Stimulated activated CD8-positive, alpha-beta memory T cell treated with anti-CD3 and anti-CD28 coated beads, Interleukin-12 subunit alpha, Interleukin-12 subunit beta, amount 100 ng/mL, for 4 hours (primary cell): ENCODE results near the gene ZFR.
"Not testable (repeated sequence)": the region's sequence is repeated elsewhere in the genome, so short reads cannot be mapped to it uniquely, and the experiment has no call there.

ENCODE experiments used
- DNase-seq: peaks from one replicate; pipeline ENCODE4 v3.0.0-alpha.2; 2020; ENCODE audit warnings: low read depth

The ZFR gene

DNA sequence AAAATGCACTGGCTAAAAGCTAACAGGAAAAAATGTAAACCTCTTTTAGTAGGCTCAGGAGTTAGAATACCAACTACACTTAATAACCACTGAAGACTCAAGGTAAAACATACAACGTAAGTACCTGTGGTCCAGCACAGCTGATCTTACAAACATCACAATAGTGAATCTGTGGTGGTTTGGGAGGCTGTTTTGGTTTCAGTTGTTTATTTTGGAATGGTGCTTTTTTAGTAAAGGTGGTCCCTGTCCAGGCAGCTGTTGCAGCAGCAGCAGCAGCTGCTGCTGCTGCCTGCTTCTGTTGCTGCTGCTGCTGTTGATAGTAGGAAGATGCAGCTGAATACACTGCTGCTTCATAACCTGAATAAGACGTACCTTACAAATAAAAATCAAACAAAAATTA lies 37.9 kb downstream of the ZFR start:
- no peak for DNase-seq

DNA sequence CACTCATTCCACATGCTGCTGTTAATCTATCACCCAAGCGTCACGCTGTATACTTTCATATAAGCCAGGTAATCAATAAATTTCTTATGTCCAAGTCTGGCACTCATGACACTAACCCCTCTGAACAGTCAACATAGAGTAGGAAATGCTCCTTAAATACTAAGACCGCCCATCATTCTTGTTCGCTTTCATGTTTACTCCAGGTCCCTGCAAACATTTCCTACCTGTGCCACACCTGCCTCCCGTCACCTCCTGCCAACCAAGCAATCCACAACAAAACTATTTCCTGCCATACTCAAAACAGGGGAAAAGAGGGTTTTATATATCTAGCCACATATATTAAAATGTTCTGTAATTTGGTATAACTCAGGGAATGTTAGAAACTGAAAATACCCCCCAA lies 39.0 kb downstream of the ZFR start:
- DNase-seq = no peak

DNA sequence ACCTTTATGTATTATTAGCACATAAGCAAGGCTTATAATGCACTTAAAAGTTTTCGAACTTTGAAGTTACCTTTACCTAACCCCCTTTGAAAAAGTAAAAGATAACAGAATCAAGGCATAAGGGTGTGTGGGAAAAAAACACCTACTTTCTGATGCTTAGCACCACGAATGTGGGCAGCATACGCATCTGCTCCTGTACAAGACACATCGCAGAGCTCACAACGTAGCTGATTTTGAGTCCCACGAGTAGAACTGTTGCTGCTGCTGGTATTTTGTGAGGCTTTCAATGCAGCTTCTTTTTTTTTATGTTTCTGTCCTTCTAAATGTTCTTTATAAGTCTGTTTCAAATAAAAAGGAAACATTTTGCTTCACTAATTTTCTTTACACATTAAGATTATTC lies 40.8 kb downstream of the ZFR start:
- DNase-seq = no peak

DNA sequence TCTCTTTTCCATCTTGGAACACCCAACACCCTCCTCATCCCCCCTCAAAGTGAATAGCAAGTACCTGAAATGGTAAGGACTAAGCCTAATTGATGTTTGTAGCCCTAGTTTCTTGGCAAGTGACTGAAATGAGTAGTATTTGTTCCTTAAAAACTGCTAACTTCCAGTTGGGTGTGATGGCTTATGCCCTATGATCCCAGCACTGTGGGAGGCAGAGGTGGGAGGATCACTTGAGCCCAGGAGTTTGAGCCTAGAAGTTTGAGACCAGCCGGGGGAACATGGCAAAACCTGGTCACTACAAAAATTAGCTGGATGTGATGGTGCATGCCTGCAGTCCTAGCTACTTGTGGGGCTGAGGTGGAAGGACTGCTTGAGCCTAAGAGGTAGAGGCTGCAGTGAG lies 44.1 kb downstream of the ZFR start:
- DNase-seq = no peak

DNA sequence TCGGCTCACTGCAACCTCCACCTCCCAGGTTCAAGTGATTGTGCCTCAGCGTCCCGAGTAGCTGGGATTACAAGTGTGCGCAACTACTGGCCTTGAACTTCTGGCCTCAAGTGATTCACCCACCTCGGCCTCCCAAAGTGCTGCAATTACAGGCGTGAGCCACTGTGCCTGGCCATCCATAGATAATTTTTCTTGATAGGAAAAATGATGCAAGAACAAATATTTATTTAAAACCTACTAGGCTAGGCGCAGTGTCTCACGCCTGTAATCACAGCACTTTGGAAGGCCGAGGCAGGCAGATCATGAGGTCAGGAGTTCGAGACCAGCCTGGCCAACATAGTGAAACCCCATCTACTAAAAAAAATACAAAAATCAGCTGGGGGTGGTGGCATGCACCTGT lies 45.8 kb downstream of the ZFR start:
- DNase-seq = not testable (repeated sequence)

DNA sequence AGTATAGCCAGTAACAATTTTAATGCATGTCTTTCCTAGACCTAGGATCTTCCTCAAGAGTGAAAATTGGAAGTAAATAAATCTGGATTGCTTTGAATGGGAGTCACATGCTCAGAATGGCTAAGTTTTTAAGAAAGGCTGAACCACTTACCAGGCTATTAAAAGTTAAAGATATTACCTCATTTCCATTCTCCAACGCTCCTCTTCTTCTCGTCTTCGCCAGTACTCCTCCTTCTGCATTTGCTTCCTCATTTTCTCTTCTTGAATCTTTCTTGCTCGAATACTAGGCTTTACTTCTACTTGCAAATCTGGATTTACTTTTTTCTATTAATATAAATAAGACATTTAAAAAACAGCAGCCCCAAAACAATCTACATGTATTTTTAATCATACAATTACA lies 49.6 kb downstream of the ZFR start:
- no peak for DNase-seq

DNA sequence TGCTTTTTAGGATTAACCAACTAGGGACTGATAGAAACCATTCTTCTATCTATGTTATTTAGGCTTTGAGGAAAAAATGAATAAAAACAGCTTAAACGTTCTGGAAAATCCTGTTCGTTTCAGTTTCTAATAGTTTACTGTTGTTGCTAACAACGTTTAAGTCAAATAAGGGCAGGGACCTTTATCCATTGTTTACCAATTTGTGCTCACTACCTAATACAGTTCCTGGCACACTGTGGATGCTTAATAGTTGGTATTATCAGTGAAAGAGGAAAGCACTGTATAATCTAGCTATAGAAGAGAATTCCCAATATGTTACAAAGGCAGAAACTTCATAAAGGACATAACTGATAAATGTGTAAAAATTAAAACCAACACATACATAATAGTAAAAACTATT lies 52.5 kb downstream of the ZFR start:
- no peak for DNase-seq

DNA sequence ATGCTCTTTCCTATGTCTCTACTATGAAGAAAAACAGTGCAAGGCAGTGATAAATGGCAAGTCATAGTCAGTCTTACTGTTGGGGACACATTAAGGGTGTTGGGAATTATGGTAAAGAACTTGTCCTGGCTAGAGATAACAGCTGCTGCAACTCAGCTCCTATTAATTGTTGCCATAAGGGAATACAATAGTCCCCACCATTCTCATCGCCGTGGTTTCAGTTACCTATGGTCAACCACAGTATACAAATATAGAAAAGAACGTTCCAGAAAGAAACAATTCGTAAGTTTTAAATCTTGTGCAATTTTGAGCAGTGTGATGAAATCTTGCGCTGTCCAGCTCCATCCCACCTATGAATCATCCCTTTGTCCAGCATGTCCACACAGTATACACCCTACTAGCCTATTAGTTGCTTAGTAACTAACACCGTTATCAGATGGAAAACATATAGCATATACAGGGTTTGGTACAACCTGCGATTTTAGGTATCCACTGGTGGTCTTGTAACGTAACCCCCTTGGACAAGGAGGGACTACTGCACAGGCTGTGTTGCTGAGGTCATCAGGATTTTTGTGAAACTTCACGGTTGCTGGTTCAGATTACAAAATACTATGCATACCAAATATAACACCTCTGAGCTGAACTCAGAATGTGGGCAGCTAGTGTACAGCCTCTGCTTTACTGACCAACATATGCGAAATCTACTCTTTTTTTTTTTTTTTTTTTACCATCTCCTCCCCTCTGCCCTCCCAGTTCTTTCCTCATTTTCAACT lies 53.5 kb downstream of the ZFR start:
- DNase-seq = no peak

DNA sequence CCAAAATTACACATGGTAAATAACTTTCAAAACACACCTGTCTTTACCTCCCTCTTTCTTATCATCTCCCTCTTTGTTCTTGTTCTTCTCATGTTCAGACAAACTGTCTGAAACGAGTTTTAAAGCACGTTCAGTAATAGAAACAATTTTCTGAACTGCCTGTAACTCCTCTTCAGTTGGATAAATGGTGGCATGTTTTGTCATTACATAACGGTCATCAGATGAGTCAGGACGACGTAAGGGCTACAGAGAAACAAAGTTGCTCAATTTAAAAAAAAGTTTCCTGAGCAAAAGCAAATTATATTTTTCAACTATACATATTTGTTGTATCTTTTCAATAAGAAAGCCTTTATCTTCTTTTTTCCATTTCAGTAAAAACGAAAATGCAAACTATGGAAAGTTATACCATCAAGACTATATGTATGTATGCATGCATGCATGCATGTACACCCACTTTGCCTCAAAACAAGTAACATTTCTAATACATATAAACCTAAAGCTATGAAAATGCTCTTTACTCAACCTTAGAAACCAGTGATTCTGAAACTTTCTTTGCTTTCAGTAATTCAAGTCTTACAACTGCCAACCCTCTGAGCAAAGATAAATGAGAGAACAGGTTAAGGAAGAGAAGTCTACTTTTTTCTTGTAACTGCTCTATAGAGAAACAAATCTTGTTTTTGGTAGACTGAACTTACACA lies 56.0 kb downstream of the ZFR start:
- no peak for DNase-seq

DNA sequence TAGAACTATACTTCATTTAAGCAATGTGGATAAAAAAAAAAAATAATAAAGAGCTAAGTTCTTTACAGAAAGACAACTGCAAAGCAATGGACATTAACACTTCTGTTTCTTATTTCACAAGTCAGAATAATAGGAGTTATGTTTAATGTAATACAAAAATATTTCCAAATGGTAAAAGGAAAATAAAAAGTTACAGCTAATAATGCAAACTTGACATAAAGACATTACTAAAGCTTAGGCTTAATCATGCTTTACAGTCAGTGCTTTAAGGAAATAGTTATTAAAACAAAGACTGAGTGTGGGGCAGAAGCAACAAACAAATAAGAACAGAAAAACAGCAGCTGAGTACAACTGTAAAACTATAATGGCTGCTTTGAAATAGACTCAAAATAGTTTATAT lies 56.7 kb downstream of the ZFR start:
- DNase-seq = no peak

DNA sequence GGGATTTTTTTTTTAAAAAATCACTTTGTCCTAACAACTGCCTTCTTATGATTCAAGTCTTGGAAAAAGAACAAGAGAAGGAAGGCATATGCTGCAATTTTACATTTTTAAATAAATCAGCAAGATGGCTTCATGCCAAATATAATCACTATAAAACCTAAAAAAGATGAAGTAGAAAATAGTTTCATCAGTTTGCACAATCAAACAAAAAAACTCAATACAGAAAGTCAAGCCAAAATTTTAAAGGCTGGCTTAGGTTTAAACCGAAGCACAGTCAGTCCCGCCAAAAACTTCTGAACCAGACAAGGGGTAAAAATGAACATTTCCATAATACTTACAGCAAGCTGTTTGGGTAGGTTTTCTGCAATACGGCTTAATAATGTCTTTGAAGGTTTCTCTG lies 57.3 kb downstream of the ZFR start:
- no peak for DNase-seq

DNA sequence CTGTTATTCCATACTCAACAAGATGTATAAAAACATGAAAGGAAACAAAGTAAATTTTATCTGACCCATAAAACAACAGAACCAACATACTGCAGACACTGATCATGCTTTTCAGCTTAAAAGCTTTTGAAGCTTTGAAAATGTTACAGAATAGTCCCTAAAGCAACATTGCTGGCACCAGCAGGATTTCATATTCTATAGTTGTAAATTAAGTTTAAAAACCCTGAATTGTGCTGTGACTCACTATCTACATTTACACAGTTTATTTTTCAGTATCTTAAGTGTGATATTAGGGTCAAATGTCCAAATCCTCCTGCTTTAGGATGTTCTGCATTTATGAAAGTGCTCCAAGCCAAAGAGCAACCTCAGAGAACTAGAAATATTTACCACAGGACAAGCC lies 59.9 kb downstream of the ZFR start:
- DNase-seq = no peak

DNA sequence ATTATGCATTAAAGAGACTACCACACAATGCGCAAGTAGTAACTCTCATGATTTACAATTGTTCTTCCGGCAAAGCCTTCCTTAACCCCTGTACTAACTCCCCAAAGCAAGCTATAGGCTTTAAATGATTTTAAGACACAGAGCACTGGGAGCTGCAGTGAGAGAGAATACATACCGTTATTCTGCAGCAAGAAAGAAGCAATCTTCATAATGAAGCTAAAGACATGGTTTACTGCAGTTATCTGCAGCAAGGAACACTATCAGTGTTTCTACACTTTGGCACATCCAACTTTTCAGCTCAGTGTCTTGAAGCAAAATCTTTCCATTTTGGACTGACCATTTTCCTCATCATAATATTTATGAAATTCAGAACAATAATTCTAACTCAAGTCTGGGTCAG lies 61.0 kb downstream of the ZFR start:
- no peak for DNase-seq

DNA sequence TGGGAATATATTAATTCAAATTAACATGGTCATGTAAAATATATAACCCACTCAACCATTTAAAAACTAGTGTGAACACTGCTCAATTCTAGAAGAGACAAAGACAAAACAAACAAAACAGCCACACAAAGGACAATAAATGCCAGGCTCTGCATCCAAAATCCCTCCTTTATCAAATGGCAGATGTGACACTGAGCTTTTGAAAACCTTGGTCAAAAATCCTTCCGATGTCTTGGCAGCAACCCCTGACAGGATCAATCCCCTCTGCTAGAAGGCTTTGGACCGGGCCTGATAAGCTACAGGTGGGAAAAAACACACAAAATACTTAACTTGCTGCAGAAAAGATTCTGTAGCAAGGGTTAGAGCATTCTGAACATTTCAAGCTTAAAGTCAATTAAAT lies 61.5 kb downstream of the ZFR start:
- no peak for DNase-seq

DNA sequence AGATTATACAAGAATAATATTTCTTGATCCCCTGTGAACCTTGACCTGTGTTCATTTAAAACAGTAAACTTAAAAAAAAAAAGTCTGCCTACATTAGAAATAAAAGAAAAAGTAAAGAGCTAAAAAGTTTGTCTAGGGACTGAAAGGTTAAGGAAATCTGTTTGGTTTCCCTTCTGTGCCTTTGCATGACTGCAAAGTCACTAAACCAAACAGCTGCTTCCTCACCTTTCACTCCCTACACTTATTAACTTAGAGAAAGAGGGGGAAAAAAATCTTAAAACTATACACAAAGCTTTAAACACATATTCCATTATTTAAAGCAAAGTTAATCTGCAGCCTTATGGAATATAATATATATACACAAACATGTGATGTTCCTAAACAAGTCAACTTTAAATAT lies 65.1 kb downstream of the ZFR start:
- DNase-seq = no peak

DNA sequence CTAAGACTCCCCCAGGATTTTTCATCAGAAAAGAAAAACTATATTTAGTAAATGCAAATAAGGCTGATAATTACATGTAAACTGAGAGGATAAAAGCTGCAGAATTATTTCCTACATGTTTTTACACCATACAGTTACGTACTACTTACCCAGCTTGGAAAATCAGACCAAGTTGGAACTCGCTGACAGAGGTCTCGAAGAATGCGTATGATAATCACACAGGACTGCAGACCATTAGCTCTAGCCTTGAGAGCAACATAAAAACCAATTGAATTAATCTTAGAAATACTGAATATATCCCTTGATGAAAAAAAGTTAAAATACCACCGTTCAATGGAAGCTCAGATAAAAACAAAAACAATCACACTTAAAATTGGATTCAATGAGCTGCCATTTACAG lies 65.6 kb downstream of the ZFR start:
- DNase-seq = no peak

DNA sequence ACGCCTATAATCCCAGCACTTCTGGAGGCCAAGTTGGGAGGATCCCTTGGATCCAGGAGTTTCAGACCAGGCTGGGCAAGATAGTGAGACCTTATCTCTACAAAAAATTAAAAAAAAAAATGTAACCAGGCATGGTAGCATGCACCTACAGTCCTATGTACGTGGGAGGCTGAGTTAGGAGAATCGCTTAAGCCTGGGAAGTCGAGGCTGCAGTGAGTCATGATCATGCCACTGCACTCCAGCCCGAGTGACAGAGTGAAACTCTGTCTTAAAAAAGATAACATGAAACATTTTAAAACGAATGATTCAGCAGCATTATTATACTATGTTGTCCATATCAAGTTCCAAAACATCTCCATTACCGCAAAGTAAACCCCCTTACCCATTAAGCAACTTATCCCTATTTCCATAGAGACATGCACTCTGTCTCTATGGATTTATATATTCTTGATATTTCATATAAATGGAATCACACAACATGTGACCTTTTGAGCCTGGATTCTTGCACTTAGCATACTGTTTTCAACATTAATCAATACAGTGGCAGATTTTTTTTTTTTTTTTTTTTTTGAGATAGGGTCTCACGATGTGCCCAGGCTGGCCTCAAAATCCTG lies 74.9 kb downstream of the ZFR start:
- DNase-seq = no peak

DNA sequence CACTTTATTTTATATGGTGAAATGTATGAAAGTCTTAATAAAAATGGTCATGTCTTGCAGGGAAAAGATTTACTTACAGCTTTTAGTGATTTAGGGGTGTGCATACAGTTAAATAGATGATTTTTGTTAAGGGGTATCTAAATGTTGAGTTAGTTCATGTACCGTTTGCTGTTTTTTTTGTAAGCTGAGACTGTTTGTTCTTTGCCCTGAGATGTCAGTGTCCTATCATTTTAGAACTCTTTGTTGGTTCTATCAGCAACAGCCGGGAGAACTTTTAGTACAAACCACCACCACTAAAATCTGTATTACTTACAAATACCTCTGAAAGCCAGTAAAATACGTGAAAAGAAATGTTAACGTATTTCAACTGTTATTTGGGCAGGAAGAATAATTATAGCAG lies 75.5 kb downstream of the ZFR start:
- DNase-seq = no peak

DNA sequence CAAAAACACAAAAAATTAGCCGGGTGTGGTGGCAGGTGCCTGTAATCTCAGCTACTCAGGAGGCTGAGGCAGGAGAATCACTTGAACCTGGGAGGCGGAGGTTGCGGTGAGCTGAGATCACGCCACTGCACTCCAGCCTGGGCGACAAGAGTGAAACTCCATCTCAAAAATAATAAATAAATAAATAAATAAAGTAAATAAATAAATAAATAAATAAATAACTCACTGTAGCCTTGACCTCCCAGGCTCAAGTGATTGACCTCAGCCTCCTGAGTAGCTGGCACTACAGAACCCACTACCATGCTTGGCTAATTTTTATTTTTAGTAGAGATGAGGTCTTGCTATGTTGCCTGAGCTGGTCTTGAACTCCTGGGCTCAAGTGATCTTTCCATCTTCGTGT lies 77.3 kb downstream of the ZFR start:
- not testable (repeated sequence) for DNase-seq

DNA sequence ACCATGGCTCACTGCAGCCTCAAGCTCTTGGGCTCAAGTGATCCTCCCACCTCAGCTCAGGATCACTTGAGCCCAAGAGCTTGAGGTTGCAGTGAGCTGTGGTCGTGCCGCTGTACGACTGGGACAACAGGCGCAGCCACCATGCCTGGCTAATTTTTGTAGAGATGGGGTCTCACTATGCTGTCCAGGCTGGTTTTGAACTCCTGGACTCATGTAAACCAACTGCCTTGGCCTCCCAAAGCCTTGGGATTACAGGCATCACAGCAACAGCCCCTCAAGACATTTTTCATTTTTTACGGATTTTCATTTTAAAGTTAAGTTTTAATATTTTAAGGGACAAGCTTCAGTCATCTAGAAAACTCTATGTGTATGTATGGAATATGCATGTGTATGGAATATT lies 78.9 kb downstream of the ZFR start:
- DNase-seq = no peak

DNA sequence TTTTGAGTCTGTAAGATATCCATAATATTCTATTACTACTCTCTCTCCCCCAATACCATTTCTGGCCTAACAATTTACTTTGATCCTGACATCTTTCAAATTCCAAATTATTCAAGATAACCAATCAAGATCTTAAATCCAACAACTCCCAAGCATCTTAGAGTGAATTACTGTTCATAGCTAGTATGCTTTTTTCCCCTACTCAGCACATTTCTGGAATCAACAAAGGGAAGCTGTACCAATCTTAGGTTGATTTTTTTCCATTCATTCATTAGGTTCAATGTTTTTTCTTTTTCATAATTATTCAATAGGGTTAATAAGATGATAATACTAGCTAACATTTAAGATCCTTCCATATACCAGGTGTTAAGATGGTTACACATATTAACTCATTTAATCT lies 81.5 kb downstream of the ZFR start:
- DNase-seq = no peak

DNA sequence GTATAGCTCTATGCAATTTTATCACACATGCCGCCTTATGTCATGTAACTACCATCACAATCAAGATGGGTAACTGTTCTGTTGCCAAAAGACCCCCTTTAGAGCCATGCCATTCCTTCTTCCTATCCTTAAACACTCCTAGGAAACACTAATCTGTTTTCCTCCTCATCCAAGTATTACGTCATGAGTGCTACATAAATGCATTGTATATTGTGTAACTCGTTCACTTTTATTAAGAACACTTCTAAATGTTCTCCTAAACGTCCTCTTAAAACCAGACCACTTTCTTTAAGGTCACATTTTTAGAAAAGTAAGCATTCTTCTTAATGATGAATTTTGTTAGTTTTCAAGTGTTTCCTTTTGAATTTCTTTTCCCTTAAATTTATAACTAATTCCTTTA lies 82.0 kb downstream of the ZFR start:
- DNase-seq = no peak

DNA sequence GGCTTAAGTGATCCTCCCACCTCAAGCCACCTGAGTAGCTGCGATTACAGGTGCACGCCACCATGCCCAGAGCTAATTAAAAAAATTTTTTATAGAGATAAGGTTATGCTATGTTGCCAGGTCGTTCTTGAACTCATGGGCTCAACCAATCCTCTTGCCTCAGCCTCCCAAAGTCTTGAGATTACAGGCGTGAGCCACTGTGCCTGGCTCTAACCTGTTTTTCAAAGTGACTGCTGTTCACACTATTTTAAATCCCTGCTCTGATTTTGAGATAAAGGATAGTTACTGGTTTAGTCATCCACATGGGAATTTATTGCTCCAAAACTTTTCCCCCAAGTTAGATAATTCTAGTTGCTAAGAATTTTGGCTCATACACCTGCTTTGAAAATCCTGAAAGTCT lies 83.6 kb downstream of the ZFR start:
- no peak for DNase-seq

DNA sequence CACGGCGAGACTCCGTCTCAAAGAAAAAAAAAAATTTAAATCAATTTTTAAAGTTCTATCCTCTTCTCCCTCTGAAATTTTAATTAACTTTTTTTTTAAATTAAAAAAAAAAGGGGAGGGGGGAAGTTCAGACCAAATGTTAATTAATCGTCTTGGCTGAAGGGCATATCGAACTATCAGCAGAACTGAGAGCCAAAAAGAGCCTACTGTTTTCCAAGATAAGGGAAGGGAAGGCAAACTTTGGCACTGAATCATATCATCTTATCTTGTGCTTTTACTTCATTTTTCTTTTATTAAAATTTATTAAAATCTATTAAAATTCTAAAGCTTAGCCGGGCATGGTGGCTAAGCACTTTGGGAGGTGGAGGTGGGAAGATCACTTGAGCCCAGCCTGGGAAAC lies 85.9 kb downstream of the ZFR start:
- no peak for DNase-seq
